GM21390 (cell line): ENCODE measurements around the gene BCAP31.
"Not testable (repeated sequence)": the region's sequence is repeated elsewhere in the genome, so short reads cannot be mapped to it uniquely, and the experiment has no call there.

ENCODE experiments used
- ATAC-seq: cut with Tn5 transposase; IDR thresholded peaks from one replicate; pipeline ENCODE4 v1.9.1; 2021; ENCODE audit not compliant: unreplicated experiment

The BCAP31 gene

GRCh38 chrX:153696538-153696937 is 27.6 kb downstream of the BCAP31 start:
- ATAC-seq = not testable (repeated sequence)

- no peak for ATAC-seq
Measured at GRCh38 chrX:153696100-153696499, 28.1 kb downstream of the BCAP31 start.

GRCh38 chrX:153694687-153695270 is 29.4 kb downstream of the BCAP31 start:
- no peak for ATAC-seq

DNA sequence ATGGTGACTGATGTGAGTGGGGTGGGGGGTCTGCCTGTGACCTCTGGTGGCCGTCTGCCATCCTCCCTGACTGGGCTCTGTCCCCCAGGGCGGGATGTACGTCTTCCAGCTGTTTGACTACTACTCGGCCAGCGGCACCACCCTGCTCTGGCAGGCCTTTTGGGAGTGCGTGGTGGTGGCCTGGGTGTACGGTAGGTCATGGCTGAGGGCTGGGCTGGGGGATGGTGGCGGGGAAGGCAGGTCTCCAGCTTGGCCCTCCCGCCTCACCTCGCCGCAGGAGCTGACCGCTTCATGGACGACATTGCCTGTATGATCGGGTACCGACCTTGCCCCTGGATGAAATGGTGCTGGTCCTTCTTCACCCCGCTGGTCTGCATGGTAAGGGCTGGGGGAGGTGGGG is 29.9 kb downstream of the BCAP31 start:
- not testable (repeated sequence) for ATAC-seq

DNA sequence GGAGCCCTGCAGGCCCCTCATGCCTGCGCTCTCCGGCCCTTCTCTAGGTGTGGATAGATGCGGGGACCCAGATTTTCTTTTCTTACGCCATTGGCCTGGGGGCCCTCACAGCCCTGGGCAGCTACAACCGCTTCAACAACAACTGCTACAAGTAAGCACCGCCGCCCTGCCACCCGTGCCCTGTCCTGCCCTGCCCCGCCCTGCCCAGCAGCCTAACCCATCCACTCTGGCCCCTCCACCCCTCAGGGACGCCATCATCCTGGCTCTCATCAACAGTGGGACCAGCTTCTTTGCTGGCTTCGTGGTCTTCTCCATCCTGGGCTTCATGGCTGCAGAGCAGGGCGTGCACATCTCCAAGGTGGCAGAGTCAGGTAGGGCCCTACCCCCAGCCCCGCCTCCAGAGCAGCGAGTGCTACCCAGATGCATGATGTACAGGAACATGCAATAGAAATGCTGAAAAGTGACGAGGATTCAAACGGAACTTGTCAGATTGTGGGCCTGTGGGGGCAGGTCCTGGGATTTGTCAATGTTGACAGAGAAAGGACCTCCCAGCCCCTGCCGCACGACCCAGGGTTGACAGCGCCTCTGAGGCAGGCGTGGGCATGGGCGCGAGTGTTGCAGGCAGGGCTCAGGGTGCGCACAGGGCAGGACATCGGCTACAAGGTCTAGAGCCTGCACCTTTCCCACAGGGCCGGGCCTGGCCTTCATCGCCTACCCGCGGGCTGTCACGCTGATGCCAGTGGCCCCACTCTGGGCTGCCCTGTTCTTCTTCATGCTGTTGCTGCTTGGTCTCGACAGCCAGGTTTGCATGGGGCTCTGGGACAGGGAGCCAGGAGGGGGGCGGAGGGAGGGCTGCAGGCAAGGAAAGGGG is 30.7 kb downstream of the BCAP31 start:
- no peak for ATAC-seq

DNA sequence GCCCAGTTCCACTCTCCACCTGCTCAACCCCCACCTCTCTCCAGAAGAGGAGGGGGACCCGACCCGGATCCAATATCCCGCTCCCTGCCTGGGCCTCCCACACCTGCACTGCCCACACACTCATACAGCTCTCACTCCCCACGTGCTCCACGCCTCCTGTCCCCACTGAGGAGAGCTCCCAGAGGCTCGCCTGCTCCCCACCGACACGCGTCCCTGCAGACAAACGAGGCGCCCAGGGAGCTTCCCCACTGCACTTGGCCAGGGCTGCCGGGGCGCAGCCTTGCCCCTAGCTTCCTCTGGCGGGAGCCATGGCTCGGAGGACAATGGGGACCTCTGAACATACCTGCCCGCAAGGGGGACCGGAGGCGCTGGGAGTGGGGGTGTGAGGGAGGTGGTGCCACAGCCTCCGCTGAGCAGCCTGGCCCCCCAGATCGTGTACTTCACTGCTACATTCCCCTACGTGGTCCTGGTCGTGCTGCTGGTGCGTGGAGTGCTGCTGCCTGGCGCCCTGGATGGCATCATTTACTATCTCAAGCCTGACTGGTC is 31.5 kb downstream of the BCAP31 start:
- no peak for ATAC-seq

DNA sequence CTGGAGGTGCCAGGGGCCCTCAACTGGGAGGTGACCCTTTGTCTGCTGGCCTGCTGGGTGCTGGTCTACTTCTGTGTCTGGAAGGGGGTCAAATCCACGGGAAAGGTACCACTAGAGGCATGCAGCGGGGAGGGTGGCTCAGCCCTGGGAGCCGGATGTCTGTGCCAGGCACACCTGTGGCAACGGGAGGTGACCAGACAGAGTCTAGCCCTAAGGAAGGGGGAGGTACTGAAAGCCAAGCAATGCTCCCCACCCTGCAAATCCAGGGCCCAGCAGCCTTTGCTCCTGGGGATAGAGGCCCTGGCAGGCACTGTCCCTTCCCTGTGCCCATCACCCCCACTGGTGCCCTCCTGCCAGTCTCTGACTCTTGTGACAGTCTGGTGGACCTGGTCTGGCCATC is 32.2 kb downstream of the BCAP31 start:
- ATAC-seq = no peak

- ATAC-seq = not testable (repeated sequence)
Measured at GRCh38 chrX:153691032-153691827, 33.0 kb downstream of the BCAP31 start.

GRCh38 chrX:153690466-153690865 is 33.7 kb downstream of the BCAP31 start:
- ATAC-seq = no peak

GRCh38 chrX:153689654-153690465 is 34.3 kb downstream of the BCAP31 start:
- ATAC-seq = no peak

DNA sequence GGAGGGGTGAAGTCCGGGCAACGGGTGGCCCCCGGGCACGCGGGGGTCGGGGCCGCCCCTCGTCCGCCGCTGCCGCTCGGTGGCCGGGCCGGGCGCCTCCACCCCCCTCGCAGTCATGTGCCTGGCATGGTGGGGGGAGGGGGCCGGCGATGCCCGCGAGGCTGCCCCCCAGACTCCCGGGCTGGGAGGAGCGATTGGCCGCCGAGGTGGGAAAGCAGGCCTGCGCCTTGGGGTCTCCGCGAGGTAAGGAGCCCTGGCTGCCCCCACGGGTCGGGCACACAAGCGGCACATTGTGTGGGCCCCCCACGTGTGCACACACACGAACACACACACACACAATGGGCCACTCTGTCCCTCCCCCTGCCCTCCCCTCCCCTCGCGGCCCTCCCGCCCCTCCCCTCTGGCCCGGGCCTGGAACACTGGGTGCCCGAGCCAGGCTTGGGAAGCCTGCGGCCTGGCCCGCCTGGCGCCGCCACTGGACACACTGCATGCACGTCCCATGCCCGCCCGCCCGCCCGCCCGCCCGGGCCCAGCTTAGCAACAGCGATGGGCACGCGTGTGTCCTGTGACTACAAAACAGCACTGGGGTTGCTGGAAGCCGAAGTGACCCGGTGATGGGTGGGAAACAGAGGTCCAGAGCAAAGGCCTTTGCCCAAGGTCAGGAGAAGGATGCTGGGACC is 35.1 kb downstream of the BCAP31 start:
- ATAC-seq = no peak

DNA sequence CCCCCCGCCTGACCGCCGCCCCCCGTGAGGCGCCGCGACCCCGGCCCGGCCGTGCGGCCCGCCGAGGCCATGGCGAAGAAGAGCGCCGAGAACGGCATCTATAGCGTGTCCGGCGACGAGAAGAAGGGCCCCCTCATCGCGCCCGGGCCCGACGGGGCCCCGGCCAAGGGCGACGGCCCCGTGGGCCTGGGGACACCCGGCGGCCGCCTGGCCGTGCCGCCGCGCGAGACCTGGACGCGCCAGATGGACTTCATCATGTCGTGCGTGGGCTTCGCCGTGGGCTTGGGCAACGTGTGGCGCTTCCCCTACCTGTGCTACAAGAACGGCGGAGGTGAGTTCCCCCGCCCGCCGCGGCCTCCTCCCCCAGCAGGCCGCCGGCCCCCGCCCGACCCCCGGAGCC is 35.7 kb downstream of the BCAP31 start:
- ATAC-seq = no peak

- no peak for ATAC-seq
Measured at GRCh38 chrX:153688071-153688470, 36.1 kb downstream of the BCAP31 start.

DNA sequence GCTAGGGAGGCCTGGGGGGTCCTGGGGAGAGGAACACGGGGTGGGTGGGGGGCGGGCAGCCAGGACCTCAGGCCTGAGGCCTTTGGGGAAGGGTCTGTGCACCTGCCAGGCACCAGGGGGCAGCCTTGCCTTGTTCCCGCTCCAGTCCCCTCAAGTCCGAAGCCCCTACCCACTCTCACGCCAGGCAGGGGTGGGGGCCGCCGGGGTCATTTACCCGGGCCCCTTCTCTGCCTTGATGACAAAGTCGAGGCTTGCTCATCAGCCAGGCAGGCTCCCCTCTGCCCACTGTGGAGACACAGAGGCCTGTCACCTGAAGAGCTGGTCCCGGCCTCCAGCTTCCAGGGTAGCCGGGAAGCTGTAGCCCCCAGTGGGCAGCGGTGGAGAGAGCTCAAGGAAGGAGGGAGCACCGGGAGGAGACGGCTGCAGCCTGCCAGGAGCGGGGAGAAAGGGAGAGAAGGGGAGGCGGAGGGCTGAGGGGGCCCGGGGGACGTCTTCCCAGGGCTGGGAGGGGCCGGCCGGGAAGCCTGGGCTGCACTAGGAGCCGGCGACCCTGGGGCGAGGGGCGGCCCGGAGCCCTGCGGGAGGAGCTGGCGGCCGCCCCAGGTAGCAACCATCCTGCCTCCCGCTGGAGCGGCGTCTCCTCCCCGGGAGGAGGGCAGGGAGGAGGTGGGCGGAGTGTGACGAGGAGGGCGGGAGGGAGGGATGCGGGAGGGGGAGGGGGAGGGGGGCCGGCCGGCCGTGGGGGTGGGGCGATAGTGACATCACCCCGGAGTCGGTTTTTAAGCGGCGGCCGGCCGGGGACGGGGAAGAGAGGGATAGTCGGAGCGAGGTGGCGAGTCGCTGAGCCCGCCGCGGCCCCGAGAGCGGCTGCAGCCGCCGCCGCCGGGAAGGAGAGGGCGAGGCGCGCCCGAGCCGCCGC is 36.8 kb downstream of the BCAP31 start, which contains the start of gene SLC6A8:
TSS of gene SLC6A8 (plus strand) at position 806 of the 919 bp plus-strand sequence. CDS start 649 bp downstream, outside the sequence.
- no peak for ATAC-seq

GRCh38 chrX:153686711-153687110 is 37.5 kb downstream of the BCAP31 start:
- ATAC-seq = no peak

DNA sequence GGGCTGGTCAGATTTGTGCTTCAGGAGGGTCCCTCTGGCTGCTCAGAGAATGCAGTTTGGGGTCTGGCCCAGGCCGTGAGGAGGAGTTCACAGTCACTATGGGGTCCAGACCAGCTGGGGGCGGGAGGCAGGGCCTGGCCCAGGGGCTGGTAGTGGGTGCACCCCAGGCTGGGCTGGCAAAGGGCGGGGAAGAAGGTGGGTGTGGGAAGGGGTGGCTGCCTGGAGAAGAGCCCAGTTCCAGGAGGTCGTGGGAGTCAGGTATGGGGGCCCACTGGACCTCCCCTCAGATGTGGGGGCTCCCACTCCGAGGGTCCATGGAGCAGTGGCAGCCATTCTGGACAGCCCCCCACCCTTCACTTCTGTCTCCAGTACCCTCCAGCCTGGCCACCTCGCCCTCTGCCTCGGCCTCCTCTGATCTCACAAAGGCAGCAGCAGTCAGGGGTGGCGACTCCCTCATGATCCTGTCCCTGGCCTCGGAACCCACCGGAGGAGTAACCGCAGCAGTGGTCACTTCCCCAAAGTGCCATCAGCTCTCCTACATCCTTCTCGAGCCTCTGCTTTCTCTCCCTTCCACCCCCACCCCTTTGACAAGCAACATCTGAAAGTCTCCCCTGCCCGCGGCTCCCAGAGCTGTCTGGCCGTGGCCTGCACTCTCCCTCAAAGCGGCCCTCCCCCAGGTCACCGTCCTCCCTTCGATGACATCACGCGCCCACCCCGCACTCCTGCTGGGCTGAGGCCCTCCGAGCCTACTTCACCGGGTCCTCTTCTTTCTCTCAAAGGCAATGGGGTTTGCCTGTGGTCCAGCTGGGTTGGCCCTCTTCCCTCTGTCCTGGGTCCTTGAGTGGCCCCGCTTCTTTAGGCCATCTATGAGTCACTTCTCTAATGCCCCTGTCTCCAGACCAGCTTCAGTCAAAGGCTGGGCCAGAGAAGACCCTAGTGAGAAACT is 38.2 kb downstream of the BCAP31 start:
- no peak for ATAC-seq

- ATAC-seq = no peak
Measured at GRCh38 chrX:153685156-153685536, 39.0 kb downstream of the BCAP31 start.
